Esophagus squamous epithelium (tissue), 4 donors: Measurements from ENCODE around the gene CHD6.

ENCODE experiments used
- CTCF ChIP-seq, 6 experiments: fragments of 450-650 bp in 4 of 6; fragments of 200-600 bp in 2 of 6; sonication (generic) in 2 of 6; IDR thresholded peaks; one replicate each; pipeline ENCODE4 v1.5.1; 2016 to 2019; ENCODE audit warnings: antibody characterized with exemption in 6 of 6, mild to moderate bottlenecking in 4 of 6, moderate library complexity in 4 of 6
- POLR2A ChIP-seq, 4 donors: fragments of 450-650 bp; IDR thresholded peaks; one replicate each; pipeline ENCODE4 v1.6.1; 2017; ENCODE audit warnings: antibody characterized with exemption in 4 of 4, mild to moderate bottlenecking in 4 of 4, moderate library complexity in 3 of 4

- TF ChIP-seq CTCF (IDR thresholded peaks at IDR 0.05) (no peak), POLR2A (IDR thresholded peaks at IDR 0.05) (no peak)
Measured at GRCh38 chr20:41560970-41561369, 57.2 kb downstream of the CHD6 start.
